ENCODE measurements around the gene PTDSS2.

DNA sequence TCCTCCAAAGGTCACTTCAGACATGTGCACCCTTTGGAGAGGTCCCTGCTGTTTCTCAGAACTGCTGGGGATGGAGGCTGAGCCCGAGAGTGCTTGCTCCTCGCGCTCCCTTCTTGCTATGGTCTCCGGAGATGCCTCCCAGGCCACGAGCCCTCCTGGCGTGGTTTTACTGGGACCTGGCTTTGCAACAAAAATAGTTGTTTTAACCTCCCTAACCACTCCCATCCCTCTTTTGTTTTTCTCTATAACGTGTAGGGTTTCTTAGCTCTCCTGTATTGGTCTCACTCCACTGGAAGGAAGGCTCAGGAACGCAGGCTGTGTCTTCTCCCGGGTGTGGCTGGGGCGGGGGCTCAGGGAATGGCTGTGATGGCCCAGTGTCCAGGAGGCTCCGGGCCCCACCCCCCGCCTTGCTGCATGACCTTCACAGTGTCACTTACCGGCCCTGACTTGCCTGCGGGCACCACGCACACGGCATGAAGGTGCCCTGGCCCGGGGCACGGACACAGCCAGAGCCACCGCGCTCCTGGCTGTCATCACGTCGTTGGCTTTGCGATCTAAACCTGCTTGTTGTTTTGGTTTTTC lies 5.6 kb downstream of the PTDSS2 start:
- no peak for TF ChIP-seq RCOR1 (IDR thresholded peaks at IDR 0.05; ENCODE audit: low read depth, low read length)
- no peak for TF ChIP-seq HOXA7 (CRISPR knock-in tag; IDR thresholded peaks at IDR 0.05)
- no peak for TF ChIP-seq SMC3 (IDR thresholded peaks at IDR 0.05)
- no peak for TF ChIP-seq FOSL2 (IDR thresholded peaks at IDR 0.05)
- no peak for TF ChIP-seq FOSL2 (CRISPR knock-in tag; IDR thresholded peaks at IDR 0.05)
- TF ChIP-seq, protein P1, sequence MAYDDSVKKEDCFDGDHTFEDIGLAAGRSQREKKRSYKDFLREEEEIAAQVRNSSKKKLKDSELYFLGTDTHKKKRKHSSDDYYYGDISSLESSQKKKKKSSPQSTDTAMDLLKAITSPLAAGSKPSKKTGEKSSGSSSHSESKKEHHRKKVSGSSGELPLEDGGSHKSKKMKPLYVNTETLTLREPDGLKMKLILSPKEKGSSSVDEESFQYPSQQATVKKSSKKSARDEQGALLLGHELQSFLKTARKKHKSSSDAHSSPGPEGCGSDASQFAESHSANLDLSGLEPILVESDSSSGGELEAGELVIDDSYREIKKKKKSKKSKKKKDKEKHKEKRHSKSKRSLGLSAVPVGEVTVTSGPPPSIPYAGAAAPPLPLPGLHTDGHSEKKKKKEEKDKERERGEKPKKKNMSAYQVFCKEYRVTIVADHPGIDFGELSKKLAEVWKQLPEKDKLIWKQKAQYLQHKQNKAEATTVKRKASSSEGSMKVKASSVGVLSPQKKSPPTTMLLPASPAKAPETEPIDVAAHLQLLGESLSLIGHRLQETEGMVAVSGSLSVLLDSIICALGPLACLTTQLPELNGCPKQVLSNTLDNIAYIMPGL (CRISPR knock-in tag; IDR thresholded peaks at IDR 0.05; ENCODE audit: borderline replicate concordance) = no peak
- TF ChIP-seq, protein P2, sequence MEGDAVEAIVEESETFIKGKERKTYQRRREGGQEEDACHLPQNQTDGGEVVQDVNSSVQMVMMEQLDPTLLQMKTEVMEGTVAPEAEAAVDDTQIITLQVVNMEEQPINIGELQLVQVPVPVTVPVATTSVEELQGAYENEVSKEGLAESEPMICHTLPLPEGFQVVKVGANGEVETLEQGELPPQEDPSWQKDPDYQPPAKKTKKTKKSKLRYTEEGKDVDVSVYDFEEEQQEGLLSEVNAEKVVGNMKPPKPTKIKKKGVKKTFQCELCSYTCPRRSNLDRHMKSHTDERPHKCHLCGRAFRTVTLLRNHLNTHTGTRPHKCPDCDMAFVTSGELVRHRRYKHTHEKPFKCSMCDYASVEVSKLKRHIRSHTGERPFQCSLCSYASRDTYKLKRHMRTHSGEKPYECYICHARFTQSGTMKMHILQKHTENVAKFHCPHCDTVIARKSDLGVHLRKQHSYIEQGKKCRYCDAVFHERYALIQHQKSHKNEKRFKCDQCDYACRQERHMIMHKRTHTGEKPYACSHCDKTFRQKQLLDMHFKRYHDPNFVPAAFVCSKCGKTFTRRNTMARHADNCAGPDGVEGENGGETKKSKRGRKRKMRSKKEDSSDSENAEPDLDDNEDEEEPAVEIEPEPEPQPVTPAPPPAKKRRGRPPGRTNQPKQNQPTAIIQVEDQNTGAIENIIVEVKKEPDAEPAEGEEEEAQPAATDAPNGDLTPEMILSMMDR (IDR thresholded peaks at IDR 0.05) = no peak
- TF ChIP-seq, protein P3, sequence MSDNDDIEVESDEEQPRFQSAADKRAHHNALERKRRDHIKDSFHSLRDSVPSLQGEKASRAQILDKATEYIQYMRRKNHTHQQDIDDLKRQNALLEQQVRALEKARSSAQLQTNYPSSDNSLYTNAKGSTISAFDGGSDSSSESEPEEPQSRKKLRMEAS (IDR thresholded peaks at IDR 0.05) = no peak
- TF ChIP-seq CEBPB (IDR thresholded peaks at IDR 0.05) = no peak
- TF ChIP-seq MYC (IDR thresholded peaks at IDR 0.05; ENCODE audit: borderline replicate concordance, low read length) = no peak
- TF ChIP-seq POLR2A (IDR thresholded peaks at IDR 0.05; ENCODE audit: low read length) = no peak
- no peak for TF ChIP-seq POLR2AphosphoS2 (conservative IDR thresholded peaks at IDR 0.05; ENCODE audit: low read length)
- no peak for TF ChIP-seq KDM1A (IDR thresholded peaks at IDR 0.05; ENCODE audit: low read depth)
